Glomerular endothelial cell (primary cell): ENCODE results near the gene VIPR2. TPM values are rescaled to one million over a fixed set of nuclear protein-coding genes. Genes with fewer than 3 reads are reported as not detected.

Experiments used
- DNase-seq: peaks from one replicate; pipeline ENCODE4 v3.0.0-alpha.2; 2011; ENCODE audit warnings: low read depth, low spot score; ENCODE audit errors: extremely low read depth
- total RNA-seq: library from RNA; depleted of rRNA; stranded (reverse); fragments of >200 nt; gene quantifications from 2 replicates; pipeline ENCODE4 v1.2.3, GENCODE V29; 2015

The VIPR2 gene
- total RNA-seq, 1 donor from 2014 or later: not detected

DNA sequence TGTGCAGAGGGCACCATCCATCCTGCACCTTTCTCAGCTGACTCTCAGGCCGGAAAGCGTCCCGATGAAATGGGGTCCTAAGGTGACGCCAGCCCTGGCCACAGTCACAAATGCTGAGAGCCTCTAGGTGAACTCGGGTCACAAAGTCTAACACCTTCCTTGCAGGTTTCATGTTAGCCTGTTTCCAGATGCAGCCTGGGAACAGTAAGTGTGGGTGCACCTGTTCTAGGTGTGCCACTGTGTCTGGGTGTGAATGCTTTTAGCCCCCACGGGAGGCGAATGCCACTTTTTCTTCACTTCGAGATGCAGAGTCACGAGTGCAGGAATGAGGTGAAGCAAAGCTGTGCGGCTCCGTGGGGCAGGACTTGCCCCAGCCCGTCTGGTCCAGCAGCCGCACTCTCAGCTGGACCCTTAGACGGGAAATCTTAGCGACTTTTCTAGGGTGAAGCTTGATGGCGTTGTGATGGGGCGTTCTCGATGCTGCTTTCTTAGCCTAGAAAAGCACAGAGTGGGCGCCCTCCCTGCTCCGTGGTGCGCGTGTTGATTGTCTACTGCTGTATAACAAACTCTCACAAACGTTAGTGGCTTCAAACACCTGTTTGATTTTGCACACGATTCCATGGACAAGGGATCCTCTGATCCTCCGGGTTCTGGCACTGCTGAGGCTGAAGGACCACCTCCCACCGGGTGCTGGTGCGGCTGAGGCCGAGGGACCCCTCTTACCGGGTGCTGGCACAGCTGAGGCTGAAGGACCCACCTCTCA lies 13.6 kb upstream of the VIPR2 start:
- DNase-seq: no peak

GRCh38 chr7:159157714-159158113 lies 13.0 kb upstream of the VIPR2 start:
- no peak for DNase-seq

- DNase-seq: no peak
Observed at GRCh38 chr7:159156436-159157245, 12.0 kb upstream of the VIPR2 start.

- DNase-seq: no peak
Observed at GRCh38 chr7:159155410-159155809, 10.7 kb upstream of the VIPR2 start.

DNA sequence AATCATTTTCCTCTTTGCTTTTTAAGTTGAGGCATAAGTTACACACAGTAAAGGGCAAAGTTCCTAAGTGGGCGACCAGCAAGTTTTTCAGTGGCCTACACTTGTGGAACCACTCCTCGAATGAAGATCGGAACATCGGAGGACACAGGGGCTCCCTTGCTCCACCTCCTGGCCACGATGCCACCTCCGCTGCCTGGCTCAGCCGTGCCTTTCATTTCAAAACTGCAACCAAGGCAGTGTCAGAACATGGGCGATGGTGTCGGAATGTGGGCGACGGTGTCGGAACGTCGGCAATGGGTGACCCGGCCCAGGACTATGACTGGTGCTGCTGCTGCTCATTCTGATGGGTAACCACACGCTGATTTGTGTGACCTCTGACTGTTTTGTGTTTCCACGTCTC lies 9.6 kb upstream of the VIPR2 start:
- no peak for DNase-seq

- no peak for DNase-seq
Observed at GRCh38 chr7:159153511-159153910, 8.8 kb upstream of the VIPR2 start.

- DNase-seq: no peak
Observed at GRCh38 chr7:159152816-159153215, 8.1 kb upstream of the VIPR2 start.

DNA sequence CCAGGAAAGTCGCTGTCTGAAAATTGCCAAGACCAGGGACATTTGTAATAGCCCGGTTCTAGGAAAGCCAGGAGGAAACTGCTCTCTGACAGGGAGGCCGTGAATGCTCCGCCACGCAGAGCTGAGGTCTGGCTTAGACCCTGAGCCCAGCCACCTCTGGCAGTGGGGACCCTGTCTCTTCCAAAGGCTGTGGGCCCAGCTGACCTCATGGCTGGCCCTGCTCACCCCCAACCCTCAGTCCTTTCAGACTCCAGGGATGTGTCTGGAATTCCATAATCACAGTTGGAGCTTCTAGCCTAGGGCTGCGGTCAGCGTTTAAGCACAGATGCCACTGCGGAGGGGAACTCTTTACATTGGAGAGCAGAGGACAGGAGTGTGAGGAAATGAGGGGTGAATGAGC lies 6.6 kb upstream of the VIPR2 start:
- DNase-seq: no peak

- no peak for DNase-seq
Observed at GRCh38 chr7:159149488-159149887, 4.8 kb upstream of the VIPR2 start.

DNA sequence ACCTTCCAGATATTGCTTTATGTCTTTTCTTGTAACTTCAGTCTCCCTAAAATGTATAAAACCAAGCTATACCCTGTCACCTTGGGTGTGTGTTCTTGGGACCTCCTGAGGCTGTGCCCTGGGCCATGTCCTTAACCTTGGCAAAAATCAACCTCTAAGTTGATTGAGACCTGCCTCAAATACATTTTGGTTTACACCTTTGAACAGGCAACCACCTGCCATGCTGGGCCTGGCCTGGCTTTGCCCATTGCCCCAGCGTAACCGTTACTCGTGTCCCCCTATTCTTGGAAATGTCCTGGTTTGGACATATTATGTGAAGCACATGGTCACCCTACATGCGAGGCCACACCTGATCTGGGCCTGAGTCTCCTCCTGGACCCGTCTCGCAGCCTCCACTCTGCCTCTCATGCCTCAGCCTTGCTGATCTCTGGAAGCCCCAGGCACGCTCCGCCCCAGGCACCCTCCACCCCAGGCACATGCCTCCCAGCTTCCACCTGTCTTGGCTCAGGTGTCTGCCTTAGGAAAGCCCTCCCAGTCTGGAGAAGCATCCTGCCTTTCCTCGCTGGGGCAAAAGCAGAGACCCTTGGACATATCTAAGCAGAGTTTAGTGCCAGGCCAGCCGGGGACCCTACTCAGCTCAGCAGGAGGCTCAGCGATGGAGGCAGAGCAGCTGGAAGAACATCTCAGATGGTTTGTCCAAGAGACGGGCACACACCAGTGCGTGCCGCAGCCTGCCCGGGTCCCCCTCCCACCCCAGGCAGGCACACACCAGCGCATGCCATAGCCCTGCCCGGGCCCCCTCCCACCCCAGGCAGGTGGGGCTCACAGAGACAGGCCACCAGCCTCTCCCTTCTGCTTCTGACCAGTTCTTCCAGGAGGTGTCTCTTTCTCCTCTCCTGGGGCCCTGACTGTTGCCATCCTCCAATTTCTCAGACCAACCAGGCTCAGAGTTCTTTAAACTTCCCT lies 4.0 kb upstream of the VIPR2 start:
- DNase-seq: no peak

GRCh38 chr7:159147687-159148086 lies 3.0 kb upstream of the VIPR2 start:
- DNase-seq: no peak

- no peak for DNase-seq
Observed at GRCh38 chr7:159147246-159147645, 2.6 kb upstream of the VIPR2 start.

GRCh38 chr7:159146084-159146858 lies 1.6 kb upstream of the VIPR2 start:
- DNase-seq: no peak

- no peak for DNase-seq
Observed at GRCh38 chr7:159145490-159145855, 806 bp upstream of the VIPR2 start.

DNA sequence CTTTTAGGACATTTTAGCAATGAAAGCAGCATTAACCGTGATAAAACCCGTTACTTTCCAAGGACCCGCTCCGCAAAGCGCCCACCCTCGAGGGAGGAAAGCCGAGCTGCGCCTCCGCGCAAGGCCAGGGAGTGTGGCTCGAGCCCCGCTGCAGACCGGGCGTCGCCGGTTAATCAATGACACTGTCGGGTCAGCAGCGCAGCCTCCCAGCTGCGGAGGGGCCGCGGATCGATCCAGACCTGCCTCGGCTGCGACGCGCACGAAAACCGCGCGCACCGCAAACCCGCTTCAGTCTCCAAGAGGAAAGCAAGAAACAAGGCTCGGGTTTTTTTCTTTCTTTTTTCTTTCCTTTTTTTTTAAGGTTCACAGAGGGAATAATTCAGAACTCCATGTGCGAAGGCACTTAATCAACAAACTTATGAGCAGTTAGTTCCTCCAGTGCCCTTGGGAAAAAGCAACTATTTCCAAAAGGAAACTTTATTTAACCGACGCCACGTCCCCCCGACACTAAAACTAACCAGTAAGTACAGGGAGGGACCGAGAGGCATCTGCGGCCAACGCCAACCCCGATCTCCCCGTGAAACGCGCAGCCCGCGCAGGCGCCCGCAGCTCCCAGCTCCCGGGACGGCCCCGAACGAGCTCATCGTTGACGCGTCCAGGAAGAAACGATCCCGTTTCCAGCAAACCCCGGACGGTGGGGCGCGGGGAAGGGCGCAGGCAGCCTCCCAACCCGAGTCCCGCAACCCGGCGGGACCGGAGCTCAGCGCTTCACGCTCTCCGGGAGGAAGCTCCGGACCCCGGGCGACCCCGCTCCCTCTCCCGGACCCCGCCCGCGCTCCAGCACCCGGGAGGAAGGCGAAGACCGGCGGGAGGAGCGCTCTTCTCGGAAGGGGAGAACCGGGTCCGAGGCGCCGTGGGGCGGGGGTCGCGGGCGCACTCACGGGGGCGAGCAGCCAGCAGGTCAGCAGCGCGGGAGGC lies 598 bp downstream of the VIPR2 start:
- DNase-seq: no peak

DNA sequence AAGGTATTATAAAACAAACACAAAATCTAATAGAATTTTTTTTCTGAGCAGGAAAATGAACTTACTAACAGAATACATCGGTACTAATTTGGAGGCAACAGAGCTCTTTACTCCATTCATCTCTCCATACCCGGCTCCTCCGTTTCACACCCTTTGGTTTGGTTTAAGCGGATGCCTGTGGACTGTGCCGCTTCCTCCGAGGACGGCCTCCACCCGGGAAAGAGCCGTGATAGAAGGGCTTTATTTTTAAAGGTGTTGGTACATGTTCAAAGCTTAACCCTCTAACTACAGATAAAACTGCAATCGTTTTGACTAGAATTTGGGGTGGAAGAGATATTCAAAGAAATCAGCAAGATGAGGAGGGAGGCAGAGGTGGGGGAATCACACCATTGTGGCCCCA lies 1.9 kb downstream of the VIPR2 start:
- no peak for DNase-seq

GRCh38 chr7:159142199-159142598 lies 2.5 kb downstream of the VIPR2 start:
- DNase-seq: no peak

GRCh38 chr7:159141660-159142059 lies 3.0 kb downstream of the VIPR2 start:
- DNase-seq: no peak

DNA sequence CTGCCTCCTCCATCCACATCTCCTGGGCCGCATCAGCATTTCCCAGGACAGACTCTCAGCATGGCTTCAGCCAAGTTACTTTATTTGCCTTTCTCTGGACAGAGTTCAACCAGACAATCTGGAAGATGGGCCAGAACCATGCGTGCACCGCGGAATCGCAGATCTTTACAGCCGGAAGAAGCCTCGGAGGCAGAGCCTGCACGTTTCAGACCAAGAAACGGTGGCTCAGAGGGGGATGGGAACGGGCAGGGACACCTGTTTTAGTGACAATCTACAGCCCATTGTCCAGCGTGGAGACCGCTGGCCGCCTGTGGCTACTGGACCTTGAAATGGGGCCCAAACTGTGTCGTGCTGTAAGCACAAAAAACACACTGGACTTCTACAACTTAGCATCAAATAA lies 3.5 kb downstream of the VIPR2 start:
- DNase-seq: no peak
